Spleen (tissue), 7 donors: ENCODE measurements around the gene COL4A1.

ENCODE experiments used
- CTCF ChIP-seq, 11 experiments: fragments of 200-600 bp in 7 of 11; fragments of 450-650 bp in 4 of 11; sonication (generic) in 4 of 11; IDR thresholded peaks in 8 of 11; conservative IDR thresholded peaks in 3 of 11; 1 replicate in 7 of 11; 2 replicates in 4 of 11; pipeline versions ENCODE4 v1.4.0 to v1.8.0; 2016 to 2021; ENCODE audit warnings: antibody characterized with exemption in 11 of 11, inconsistent platforms in 4 of 11, mild to moderate bottlenecking in 1 of 11
- POLR2A ChIP-seq, 3 donors: fragments of 450-650 bp; IDR thresholded peaks; one replicate each; pipeline ENCODE4 v1.5.1; 2017; ENCODE audit warnings: antibody characterized with exemption in 3 of 3, mild to moderate bottlenecking in 1 of 3
- POLR2AphosphoS5 ChIP-seq, 3 donors: sonication (generic); formaldehyde crosslinking; IDR thresholded peaks; one replicate each; pipeline ENCODE4 v1.5.1; 2017; ENCODE audit warnings: antibody characterized with exemption in 3 of 3
- donor health status: DM: no; HTN: no; CAD: no; lungs with moderate emphysema.
- donor health status: DM: no; HTN: no; CAD: no.
- donor health status: DM: no; HTN: no; CAD: no.

- TF ChIP-seq CTCF (IDR thresholded peaks at IDR 0.05 in 8 of 11, conservative IDR thresholded peaks at IDR 0.05 in 3 of 11) (no peak), POLR2A (IDR thresholded peaks at IDR 0.05) (no peak), POLR2AphosphoS5 (IDR thresholded peaks at IDR 0.05) (no peak)
Measured at GRCh38 chr13:110278859-110279258, 28.1 kb downstream of the COL4A1 start.
